B cell (primary cell): ENCODE measurements around the gene SLC22A13.

ENCODE experiments used
- EZH2 ChIP-seq: IDR thresholded peaks from 2 replicates; pipeline ENCODE4 v1.6.1; 2012; ENCODE audit warnings: borderline replicate concordance, low read depth, mild to moderate bottlenecking, moderate library complexity, low read length; ENCODE audit not compliant: insufficient read depth, poor library complexity, severe bottlenecking
- TF ChIP-seq, protein P1 (sequence below): fragments of 200-600 bp; IDR thresholded peaks from one replicate; pipeline ENCODE4 v1.8.0; 2022; ENCODE audit warnings: antibody characterized with exemption, mild to moderate bottlenecking

DNA sequence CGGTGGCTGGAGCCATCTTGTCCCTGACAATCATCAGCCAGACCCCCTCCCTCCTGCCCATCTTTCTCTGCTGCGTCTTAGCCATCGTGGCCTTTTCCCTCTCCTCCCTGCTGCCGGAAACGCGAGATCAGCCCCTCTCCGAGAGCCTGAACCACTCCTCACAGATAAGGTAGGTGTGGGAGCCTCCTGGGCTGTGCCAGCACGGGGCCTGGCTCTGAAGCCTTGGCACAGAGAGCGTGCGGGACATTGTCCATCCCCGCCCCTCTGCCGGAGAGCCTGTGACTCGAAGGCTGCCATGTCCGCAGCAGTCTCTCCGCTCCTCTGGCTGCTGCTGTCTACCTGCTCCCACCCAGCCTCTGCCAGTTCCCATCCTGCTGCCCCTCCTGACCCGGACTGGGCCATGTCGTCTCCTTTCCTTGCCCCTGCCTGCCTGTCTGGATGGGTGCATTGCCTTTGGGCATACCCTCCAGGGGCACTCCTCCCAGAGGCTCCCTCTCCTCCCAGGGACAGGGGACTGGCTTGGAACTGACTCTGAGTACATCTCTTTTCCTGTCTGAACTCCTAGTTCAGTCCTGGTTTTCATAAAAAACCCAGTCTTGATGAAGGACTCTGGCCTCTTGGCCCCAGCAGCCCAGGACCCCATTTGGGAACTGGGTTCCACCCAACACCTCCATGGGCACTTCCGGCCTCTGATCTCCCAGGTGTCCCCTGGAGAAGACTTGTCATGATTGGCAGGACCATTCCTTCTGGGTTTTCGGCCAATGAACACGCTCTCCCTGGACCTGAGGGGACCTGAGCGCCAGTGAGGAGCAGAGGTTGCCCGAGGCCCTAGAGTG is 51.0 kb downstream of the SLC22A13 start:
- TF ChIP-seq, protein P1, sequence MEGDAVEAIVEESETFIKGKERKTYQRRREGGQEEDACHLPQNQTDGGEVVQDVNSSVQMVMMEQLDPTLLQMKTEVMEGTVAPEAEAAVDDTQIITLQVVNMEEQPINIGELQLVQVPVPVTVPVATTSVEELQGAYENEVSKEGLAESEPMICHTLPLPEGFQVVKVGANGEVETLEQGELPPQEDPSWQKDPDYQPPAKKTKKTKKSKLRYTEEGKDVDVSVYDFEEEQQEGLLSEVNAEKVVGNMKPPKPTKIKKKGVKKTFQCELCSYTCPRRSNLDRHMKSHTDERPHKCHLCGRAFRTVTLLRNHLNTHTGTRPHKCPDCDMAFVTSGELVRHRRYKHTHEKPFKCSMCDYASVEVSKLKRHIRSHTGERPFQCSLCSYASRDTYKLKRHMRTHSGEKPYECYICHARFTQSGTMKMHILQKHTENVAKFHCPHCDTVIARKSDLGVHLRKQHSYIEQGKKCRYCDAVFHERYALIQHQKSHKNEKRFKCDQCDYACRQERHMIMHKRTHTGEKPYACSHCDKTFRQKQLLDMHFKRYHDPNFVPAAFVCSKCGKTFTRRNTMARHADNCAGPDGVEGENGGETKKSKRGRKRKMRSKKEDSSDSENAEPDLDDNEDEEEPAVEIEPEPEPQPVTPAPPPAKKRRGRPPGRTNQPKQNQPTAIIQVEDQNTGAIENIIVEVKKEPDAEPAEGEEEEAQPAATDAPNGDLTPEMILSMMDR = no peak
- TF ChIP-seq EZH2 = no peak
